Right lobe of liver (tissue), 6 donors: Measurements from ENCODE around the gene BICC1. TPM values are rescaled to one million over a fixed set of nuclear protein-coding genes. Genes with fewer than 3 reads are reported as not detected.

Experiments
- ATAC-seq, 4 donors: fragments of 200-7000 bp; cut with Tn5 transposase; one replicate each; pipeline ENCODE4 v1.9.1; 2020; ENCODE audit warnings: mild to moderate bottlenecking in 4 of 4, moderate library complexity in 4 of 4
- DNase-seq, 3 donors: peaks; one replicate each; pipeline ENCODE4 v3.0.0-alpha.2; 2020
- H3K27ac ChIP-seq, 3 donors: fragments of 200-600 bp; one replicate each; pipeline ENCODE4 v1.8.0; 2022
- H3K27me3 ChIP-seq, 2 donors: fragments of 200-600 bp; one replicate each; pipeline ENCODE4 v1.8.0; 2022
- H3K36me3 ChIP-seq, 4 donors: fragments of 200-600 bp; sonication (generic) in 1 of 4; one replicate each; pipeline versions ENCODE4 v1.5.1 to v1.8.0; 2017 to 2022; ENCODE audit warnings: control low read depth in 1 of 4
- H3K4me1 ChIP-seq, 4 donors: fragments of 200-600 bp; sonication (generic) in 1 of 4; one replicate each; pipeline versions ENCODE4 v1.5.1 to v1.8.0; 2017 to 2022; ENCODE audit warnings: control low read depth in 1 of 4
- H3K4me3 ChIP-seq, 3 donors: fragments of 200-600 bp; one replicate each; pipeline ENCODE4 v1.8.0; 2022
- H3K9me3 ChIP-seq, 4 donors: fragments of 200-600 bp; sonication (generic) in 1 of 4; one replicate each; pipeline versions ENCODE4 v1.5.1 to v1.8.0; 2017 to 2022; ENCODE audit warnings: control low read depth in 1 of 4
- CTCF ChIP-seq, 4 donors: fragments of 200-600 bp in 3 of 4; fragments of 450-650 bp in 1 of 4; IDR thresholded peaks; one replicate each; pipeline versions ENCODE4 v1.5.1 to v1.8.0; 2016 to 2022; ENCODE audit warnings: antibody characterized with exemption in 4 of 4, mild to moderate bottlenecking in 2 of 4
- POLR2A ChIP-seq: fragments of 450-650 bp; IDR thresholded peaks from one replicate; pipeline ENCODE4 v1.6.1; 2017; ENCODE audit warnings: antibody characterized with exemption, mild to moderate bottlenecking
- whole genome bisulfite sequencing: methylation state at CpG from one replicate; pipeline ENCODE4 v1.1.6; 2018; ENCODE audit warnings: low coverage, low lambda C conversion rate; ENCODE audit not compliant: insufficient coverage; ENCODE audit errors: missing lambda C conversion rate; 5-methylcytosine and 5-hydroxymethylcytosine counted together
- intact Hi-C, 2 donors: fragments of 100-400 bp; cut with DNase I; formaldehyde crosslinking; loops; one replicate each; pipeline versions ENCODE4 v1.11.2 to v1.14.1; 2022
- total RNA-seq, 6 experiments: library from RNA; depleted of rRNA in 2 of 6; stranded (reverse); fragments of >200 nt in 2 of 6; fragmentation: NEBNext Ultra II Directional in 3 of 6; extraction: Animal tissue kit (Norgen Biotek cat#: 25700) in 3 of 6; gene quantifications; one replicate each; pipeline versions ENCODE4 v1.1.0 to v1.2.4, GENCODE V29; 2016 to 2023
- donor health status: DM: no; HTN: yes; CAD: no.
- donor health status: DM: no; HTN: no; CAD: no.
- donor health status: DM: no; HTN: no; CAD: no.
- donor health status: DM: no; HTN: yes; CAD: no.
- donor health status: DM: no; HTN: yes; CAD: no.

The BICC1 gene
- total RNA-seq, 6 experiments from 2014 or later, result 1.2 to 9.0 (median 2.3) TPM

- ATAC-seq (no peak), DNase-seq (no peak)
- H3K4me1 ChIP-seq, result peaks cover 0 to 6% (median 3%) of the 10 kb centered on the region in 4 donors
- intact Hi-C loops, result no loop called here
- no peak for TF ChIP-seq POLR2A
- no peak for TF ChIP-seq CTCF (IDR thresholded peaks at IDR 0.05)
- no peak overlapping the region for H3K4me3 ChIP-seq
- H3K27me3 ChIP-seq, result no peaks in the 10 kb centered on the region
- no peak overlapping the region for H3K27ac ChIP-seq
- 59% methylated on average over 2 of the region's 2 CpGs for whole genome bisulfite sequencing
- no peaks in the 10 kb centered on the region for H3K36me3 ChIP-seq
- H3K9me3 ChIP-seq, result no peaks in the 10 kb centered on the region
Measured at GRCh38 chr10:58723186-58723585, 210.5 kb downstream of the BICC1 start.

- peaks cover 0 to 6% (median 3%) of the 10 kb centered on the region in 4 donors for H3K4me1 ChIP-seq
- H3K9me3 ChIP-seq, result no peaks in the 10 kb centered on the region
- H3K4me3 ChIP-seq, result no peak overlapping the region
- no peaks in the 10 kb centered on the region for H3K27me3 ChIP-seq
- H3K27ac ChIP-seq, result no peak overlapping the region
- ATAC-seq, result no peak
- intact Hi-C loops, result no loop called here
- no peaks in the 10 kb centered on the region for H3K36me3 ChIP-seq
- WGBS, result 50% methylated on average over 1 of the region's 1 CpG
- no peak for DNase-seq
- no peak for TF ChIP-seq POLR2A
- TF ChIP-seq CTCF (IDR thresholded peaks at IDR 0.05), result no peak
Measured at GRCh38 chr10:58723966-58724365, 211.3 kb downstream of the BICC1 start.

- no peaks in the 10 kb centered on the region for H3K27me3 ChIP-seq
- H3K9me3 ChIP-seq, result no peaks in the 10 kb centered on the region
- no peaks in the 10 kb centered on the region for H3K36me3 ChIP-seq
- ATAC-seq (no peak), DNase-seq (no peak)
- TF ChIP-seq POLR2A, result no peak
- no peak for TF ChIP-seq CTCF (IDR thresholded peaks at IDR 0.05)
- intact Hi-C loops, result no loop called here
- H3K4me1 ChIP-seq, result peaks cover 0 to 4% (median 1%) of the 10 kb centered on the region in 4 donors
- no peak overlapping the region for H3K27ac ChIP-seq
- 86% methylated on average over 4 of the region's 5 CpGs for WGBS
- H3K4me3 ChIP-seq, result no peak overlapping the region
Measured at GRCh38 chr10:58724781-58725180, 212.1 kb downstream of the BICC1 start.

- H3K27me3 ChIP-seq, result no peaks in the 10 kb centered on the region
- intact Hi-C loops, result no loop called here
- no peaks in the 10 kb centered on the region for H3K36me3 ChIP-seq
- DNase-seq (no peak), ATAC-seq (no peak)
- no peaks in the 10 kb centered on the region for H3K9me3 ChIP-seq
- no peak overlapping the region for H3K27ac ChIP-seq
- no peak for TF ChIP-seq CTCF (IDR thresholded peaks at IDR 0.05)
- no peak for TF ChIP-seq POLR2A
- H3K4me3 ChIP-seq, result no peak overlapping the region
- no peaks in the 10 kb centered on the region for H3K4me1 ChIP-seq
Measured at GRCh38 chr10:58725901-58726300, 213.2 kb downstream of the BICC1 start.

GRCh38 chr10:58727633-58728032 is 215.0 kb downstream of the BICC1 start:
- Histone ChIP-seq H3K4me1 (no peaks in the 10 kb centered on the region), H3K27ac (no peak overlapping the region), H3K9me3 (no peaks in the 10 kb centered on the region), H3K27me3 (no peaks in the 10 kb centered on the region), H3K36me3 (no peaks in the 10 kb centered on the region), H3K4me3 (no peak overlapping the region)
- intact Hi-C loops, result no loop called here
- no peak for TF ChIP-seq CTCF (IDR thresholded peaks at IDR 0.05)
- no peak for TF ChIP-seq POLR2A
- DNase-seq (no peak), ATAC-seq (no peak)
